Activated effector memory CD4-positive, alpha-beta T cell treated with Interleukin-2 at 50 U/mL for 16 hours (primary cell): Measurements from ENCODE around the gene PLBD2.

ENCODE experiments used
- DNase-seq: peaks from one replicate; pipeline ENCODE4 v3.0.0-alpha.2; 2020

PLBD2 gene

DNA sequence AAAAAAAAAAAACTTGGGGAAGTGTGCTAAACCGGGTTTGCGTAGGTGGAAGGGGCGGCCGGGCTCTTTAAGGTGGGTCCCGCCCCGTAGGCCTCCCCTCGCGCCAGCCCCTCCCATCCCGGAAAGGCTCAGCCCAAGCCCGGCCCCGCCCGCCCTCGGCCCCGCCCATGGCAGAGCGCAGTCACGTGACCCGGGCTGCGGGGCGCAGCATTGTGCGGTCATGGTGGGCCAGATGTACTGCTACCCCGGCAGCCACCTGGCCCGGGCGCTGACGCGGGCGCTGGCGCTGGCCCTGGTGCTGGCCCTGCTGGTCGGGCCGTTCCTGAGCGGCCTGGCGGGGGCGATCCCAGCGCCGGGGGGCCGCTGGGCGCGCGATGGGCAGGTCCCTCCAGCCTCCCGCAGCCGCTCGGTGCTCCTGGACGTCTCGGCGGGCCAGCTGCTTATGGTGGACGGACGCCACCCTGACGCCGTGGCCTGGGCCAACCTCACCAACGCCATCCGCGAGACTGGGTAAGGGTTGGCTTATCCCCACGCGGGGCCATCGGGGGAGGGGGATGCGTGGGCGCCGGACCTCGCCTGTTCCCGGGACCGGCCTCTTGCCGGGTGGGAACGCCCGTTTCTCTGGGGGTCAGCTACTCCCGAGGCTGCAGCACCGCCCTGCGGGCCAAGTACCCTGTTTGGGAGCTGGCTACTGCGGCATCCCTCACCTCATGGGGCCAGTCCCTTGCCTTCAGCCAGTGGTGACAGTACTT is at the start of gene PLBD2:
TSS of gene PLBD2 (plus strand) at position 207 of the 752 bp plus-strand sequence. CDS start at position 221, 14 bp downstream.
- peak; percentile 93 for DNase-seq

GRCh38 chr12:113310489-113310888 is 47.9 kb upstream of the PLBD2 start:
- no peak for DNase-seq

- DNase-seq = no peak
Measured at GRCh38 chr12:113314121-113314529, 44.3 kb upstream of the PLBD2 start.

GRCh38 chr12:113315358-113315757 is 43.0 kb upstream of the PLBD2 start:
- no peak for DNase-seq

DNA sequence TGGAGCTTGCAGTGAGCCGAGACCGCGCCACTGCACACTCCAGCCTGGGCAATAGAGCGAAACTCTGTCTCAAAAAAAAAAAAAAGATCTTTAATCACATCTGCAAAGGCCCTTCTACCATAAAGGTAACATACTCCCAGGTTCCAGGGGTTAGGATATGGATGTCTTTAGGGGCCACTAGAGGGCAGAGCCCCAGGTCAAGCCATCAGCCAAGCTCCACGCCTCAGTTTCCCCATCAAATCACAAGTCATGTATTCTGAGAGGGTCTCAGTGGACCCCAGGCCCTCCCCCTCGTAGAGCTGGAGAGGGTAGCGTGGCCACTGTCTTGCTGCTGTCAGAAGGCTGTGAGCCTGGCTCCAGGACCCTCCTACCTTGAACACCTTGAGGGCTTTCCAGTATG is 42.2 kb upstream of the PLBD2 start:
- DNase-seq = no peak

GRCh38 chr12:113317122-113317521 is 41.3 kb upstream of the PLBD2 start:
- DNase-seq = no peak

DNA sequence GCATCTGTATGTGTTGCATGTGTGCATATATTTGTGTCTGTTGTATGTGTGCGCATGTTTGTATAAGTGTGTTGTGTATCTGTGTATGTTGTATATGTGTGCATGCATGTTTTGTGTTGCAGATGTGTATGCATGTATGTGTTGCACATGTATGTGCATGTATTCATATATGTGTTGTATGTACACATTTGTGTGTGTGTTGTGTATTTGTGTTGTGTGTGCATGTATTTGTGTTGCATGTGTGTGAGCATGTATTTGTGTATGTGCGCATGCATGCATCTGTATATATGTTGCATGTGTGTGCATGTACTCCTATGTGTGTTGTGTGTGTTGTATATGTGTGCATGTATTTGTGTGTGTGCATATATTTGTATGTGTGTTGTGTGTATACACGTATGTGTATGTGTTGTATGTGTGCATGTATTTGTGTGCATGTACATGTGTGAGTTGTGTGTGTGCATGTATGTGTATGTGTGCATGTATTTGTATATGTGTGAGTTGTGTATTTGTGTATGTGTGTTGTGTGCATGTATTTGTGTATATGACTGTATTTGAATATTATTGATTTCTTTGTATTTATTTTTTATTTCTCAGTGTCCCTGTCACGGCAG is 40.2 kb upstream of the PLBD2 start:
- DNase-seq = no peak

DNA sequence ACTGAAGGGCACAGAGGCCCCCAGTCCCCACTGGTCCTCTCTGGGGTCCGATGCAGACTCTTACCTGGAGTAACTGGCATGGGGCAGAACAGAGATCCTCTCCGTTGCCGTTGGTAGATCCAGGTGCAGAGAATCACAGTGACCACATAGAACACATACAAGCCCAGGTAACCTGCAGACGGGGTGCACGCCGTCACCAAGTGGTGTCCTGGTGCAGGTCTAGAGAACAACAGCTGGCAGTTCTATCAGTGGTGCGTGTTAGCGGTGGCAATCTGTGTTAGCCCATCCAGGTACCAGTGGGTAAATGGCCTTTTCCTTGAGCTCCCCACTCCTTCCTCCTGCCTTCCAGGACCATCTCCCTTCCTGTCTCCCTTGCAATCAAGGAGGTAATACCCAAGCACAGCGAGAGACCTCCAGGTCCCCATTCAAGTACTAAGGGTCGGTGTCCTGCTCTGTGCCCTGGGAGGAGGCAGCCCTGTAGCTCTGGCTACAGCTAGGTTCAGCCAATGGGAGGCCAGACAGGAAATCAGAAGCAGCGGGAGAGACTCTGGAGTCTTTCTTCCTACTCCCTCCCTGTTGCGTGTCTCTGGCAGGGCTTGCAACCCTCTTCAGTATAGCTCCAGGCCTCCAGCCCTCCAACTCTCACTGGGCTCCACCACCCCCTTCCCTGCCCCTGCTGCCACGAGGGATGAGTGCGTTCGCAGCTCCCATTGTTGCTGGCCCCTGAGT is 39.3 kb upstream of the PLBD2 start:
- DNase-seq = no peak

GRCh38 chr12:113320401-113320800 is 38.0 kb upstream of the PLBD2 start:
- DNase-seq = no peak

DNA sequence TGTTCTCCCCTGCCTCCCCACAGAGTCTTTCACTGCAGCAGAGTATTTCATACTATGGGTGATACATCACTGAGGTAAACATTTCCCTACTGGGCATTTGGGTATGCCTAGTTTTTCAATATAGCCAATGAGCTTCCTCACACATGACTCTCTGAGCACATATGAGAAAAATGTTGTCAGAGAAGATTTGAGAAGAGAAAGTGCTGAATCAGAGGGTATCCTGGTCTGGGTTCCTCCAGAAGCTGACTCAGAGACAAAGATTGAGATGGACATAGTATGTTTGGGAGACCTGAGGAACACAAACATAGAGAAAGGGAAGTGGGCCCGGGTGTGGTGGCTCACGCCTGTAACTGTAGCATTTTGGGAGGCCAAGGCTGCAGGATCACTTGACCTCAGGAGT is 36.0 kb upstream of the PLBD2 start:
- DNase-seq = no peak

GRCh38 chr12:113325916-113326315 is 32.5 kb upstream of the PLBD2 start:
- no peak for DNase-seq

- DNase-seq = no peak
Measured at GRCh38 chr12:113326775-113327395, 31.5 kb upstream of the PLBD2 start.

- DNase-seq = no peak
Measured at GRCh38 chr12:113328368-113328889, 30.0 kb upstream of the PLBD2 start.

DNA sequence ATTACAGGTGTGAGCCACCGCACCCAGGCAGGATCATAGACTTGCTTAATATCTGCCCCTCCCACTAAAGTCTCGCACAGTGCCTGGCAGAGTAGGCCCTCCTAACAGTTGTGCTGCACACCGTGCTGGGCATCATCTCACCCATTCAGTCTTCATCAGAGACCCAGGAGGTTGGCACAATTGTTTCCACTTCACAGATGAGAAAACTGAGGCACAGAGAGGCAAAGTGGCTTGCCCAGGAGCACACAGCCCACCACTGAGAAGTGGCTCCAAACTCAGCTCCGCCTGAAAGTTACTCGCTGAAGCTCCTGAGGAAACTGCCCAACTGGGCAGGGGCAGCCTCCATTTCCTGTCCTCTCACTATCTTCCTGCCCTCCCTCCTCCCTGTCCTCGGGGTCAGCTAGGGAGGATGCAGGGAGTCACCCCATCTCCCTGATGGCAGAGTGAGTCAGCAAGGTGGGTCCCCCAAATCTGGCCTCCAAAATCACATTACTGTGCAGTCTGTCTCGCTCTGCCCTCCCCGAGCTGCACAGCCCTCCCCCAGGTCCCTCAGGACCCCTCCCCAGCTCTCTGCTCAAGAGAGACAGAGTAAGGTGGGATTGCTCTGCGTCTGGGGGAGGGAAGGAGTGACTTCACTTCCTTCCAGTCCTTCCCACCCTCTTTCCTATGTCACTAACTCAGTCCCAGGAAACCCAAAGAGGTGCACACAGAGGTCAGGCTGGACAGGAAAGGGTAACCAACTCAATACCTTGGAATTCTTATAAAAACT is 29.2 kb upstream of the PLBD2 start:
- DNase-seq = no peak

GRCh38 chr12:113329791-113330417 is 28.5 kb upstream of the PLBD2 start:
- DNase-seq = no peak

DNA sequence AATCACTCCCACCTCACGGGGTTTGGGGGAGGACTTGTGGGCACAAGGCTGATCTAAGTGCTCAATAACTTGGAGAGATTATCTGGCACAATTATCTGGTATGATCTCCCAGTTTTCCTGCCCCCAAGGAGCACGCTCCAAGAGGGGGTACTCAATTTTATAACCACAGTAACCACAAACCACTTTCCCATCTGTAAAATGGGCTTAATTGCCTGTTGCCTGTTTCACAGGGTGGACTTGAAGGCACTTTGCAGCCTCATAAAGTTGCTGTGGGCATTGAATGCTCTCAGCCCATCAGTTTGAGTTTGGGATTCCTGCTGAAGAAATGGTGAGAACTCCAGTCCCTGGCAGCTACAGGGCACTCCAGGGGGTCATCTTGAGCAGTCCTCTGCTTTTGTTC is 27.9 kb upstream of the PLBD2 start:
- no peak for DNase-seq

DNA sequence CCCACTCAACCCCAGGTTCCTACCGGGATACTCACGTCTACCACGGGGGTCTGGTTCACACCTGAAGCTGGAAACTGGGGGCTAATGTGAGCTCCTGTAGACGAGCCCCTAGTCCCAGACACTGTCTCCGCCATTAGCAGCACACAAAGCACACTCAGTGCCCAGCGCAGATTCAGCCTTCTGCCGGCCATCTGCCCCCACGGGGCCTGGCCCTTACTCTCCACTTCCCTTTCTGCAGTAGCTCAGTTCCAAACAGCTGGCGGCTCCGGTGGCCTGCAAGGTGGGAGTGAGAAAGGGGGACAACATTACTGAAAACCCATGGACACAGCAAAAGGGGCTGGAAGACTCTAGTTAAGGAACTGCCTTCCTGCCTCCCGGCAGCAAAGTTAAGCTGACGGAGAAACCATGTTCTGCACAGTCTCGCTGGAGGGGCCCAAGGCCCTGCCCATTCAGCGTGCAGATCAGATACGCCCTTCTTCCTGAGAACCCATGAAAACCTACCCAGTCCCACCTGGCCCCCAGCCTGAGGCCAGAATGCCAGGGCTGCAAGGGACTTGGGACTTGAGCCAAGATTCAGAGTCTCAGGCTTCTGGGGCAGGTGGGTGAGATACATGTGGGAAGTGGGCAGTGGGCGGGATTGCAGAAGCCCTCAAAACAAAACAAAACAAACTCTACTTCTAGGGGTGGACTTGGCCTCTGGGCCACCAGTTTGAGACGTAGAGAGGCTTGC is 25.5 kb upstream of the PLBD2 start:
- DNase-seq = no peak

GRCh38 chr12:113333418-113333750 is 25.0 kb upstream of the PLBD2 start:
- no peak for DNase-seq

DNA sequence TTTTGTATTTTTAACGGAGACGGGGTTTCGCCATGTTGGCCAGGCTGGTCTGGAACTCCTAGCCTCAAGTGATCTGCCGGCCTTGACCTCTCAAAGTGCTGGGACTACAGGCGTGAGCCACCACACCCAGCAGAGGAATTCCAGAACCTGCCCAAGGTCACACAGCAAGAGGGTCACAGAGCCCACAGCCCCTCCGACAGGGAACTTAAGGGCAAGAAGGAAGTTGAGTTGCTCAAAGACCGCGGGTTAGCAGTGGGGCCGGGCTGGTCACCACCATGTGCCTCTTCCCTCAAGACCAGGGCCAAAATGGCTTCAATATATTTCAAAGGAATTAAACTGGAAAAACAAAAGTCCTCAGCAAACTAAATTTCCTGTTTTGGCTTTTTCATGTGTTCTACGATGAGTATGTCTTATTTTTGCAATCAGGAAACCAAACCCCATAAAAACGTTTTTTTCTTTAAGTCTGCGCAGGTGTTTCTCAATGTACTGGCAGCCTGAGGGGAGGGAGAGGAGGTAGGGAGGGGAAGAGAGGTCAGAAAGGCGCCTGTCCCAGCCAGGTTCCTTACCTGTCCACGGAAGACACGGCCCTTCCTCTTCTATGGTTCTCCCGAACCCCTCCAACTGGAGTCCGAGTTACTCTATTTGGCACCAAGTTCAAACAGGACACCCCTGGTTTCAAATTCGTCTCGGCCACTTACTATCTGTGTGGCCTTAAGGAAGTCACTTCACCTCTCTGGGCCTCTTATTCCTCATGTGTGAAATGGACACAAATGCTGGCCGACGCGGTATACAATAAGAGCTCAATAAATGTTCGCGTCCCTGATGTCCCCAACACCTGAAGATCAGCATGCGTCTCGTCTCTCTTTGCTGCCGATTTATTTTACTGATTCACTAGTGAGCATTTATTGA is 24.3 kb upstream of the PLBD2 start:
- peak; percentile 5 for DNase-seq
